Esophagus squamous epithelium (tissue), 4 donors: ENCODE measurements around the gene LRRC17.

Source experiments
- POLR2A ChIP-seq, 4 donors: fragments of 450-650 bp; IDR thresholded peaks; one replicate each; pipeline ENCODE4 v1.6.1; 2017; ENCODE audit warnings: antibody characterized with exemption in 4 of 4, mild to moderate bottlenecking in 4 of 4, moderate library complexity in 3 of 4
- TF ChIP-seq, protein P1 (sequence below), 6 experiments: fragments of 450-650 bp in 4 of 6; fragments of 200-600 bp in 2 of 6; sonication (generic) in 2 of 6; IDR thresholded peaks; one replicate each; pipeline ENCODE4 v1.5.1; 2016 to 2019; ENCODE audit warnings: antibody characterized with exemption in 6 of 6, mild to moderate bottlenecking in 4 of 6, moderate library complexity in 4 of 6

GRCh38 chr7:102983602-102984001, 70.8 kb downstream of the LRRC17 start:
- TF ChIP-seq, protein P1, sequence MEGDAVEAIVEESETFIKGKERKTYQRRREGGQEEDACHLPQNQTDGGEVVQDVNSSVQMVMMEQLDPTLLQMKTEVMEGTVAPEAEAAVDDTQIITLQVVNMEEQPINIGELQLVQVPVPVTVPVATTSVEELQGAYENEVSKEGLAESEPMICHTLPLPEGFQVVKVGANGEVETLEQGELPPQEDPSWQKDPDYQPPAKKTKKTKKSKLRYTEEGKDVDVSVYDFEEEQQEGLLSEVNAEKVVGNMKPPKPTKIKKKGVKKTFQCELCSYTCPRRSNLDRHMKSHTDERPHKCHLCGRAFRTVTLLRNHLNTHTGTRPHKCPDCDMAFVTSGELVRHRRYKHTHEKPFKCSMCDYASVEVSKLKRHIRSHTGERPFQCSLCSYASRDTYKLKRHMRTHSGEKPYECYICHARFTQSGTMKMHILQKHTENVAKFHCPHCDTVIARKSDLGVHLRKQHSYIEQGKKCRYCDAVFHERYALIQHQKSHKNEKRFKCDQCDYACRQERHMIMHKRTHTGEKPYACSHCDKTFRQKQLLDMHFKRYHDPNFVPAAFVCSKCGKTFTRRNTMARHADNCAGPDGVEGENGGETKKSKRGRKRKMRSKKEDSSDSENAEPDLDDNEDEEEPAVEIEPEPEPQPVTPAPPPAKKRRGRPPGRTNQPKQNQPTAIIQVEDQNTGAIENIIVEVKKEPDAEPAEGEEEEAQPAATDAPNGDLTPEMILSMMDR (IDR thresholded peaks at IDR 0.05), result no peak
- TF ChIP-seq POLR2A (IDR thresholded peaks at IDR 0.05), result no peak
